ENCODE measurements around the gene ABL1.

The ABL1 gene

GRCh38 chr9:130867556-130867955, 32.5 kb downstream of the ABL1 start:
- DNase-seq (ENCODE audit: low read depth), result no peak
- no peak overlapping the region for H3K4me3 ChIP-seq (ENCODE audit: low read depth, low read length)

GRCh38 chr9:130868230-130868629, 33.2 kb downstream of the ABL1 start:
- DNase-seq (ENCODE audit: low read depth), result no peak
- H3K4me3 ChIP-seq (ENCODE audit: low read depth, low read length), result no peak overlapping the region

- H3K4me3 ChIP-seq (ENCODE audit: low read depth, low read length), result no peak overlapping the region
- DNase-seq (ENCODE audit: low read depth), result no peak
Measured at GRCh38 chr9:130869250-130869649, 34.2 kb downstream of the ABL1 start.

GRCh38 chr9:130870491-130871381, 35.7 kb downstream of the ABL1 start:
- DNase-seq (ENCODE audit: low read depth), result no peak
- no peak overlapping the region for H3K4me3 ChIP-seq (ENCODE audit: low read depth, low read length)

GRCh38 chr9:130871395-130872062, 36.5 kb downstream of the ABL1 start:
- H3K4me3 ChIP-seq (ENCODE audit: low read depth, low read length), result no peak overlapping the region

GRCh38 chr9:130872093-130872492, 37.0 kb downstream of the ABL1 start:
- no peak overlapping the region for H3K4me3 ChIP-seq (ENCODE audit: low read depth, low read length)
- no peak for DNase-seq (ENCODE audit: low read depth)

More at GRCh38 chr9:130871395-130872062, 36.5 kb downstream of the ABL1 start:
- no peak for DNase-seq (ENCODE audit: low read depth)

- no peak overlapping the region for H3K4me3 ChIP-seq (ENCODE audit: low read depth, low read length)
- no peak for DNase-seq (ENCODE audit: low read depth)
Measured at GRCh38 chr9:130872508-130872907, 37.5 kb downstream of the ABL1 start.

- no peak for DNase-seq (ENCODE audit: low read depth)
- no peak overlapping the region for H3K4me3 ChIP-seq (ENCODE audit: low read depth, low read length)
Measured at GRCh38 chr9:130872912-130873503, 38.0 kb downstream of the ABL1 start.

- H3K4me3 ChIP-seq (ENCODE audit: low read depth, low read length), result no peak overlapping the region
- DNase-seq (ENCODE audit: low read depth), result no peak
Measured at GRCh38 chr9:130873966-130874365, 38.9 kb downstream of the ABL1 start.

GRCh38 chr9:130874783-130875182, 39.7 kb downstream of the ABL1 start:
- no peak for DNase-seq (ENCODE audit: low read depth)
- no peak overlapping the region for H3K4me3 ChIP-seq (ENCODE audit: low read depth, low read length)

GRCh38 chr9:130877300-130877699, 42.2 kb downstream of the ABL1 start:
- no peak for DNase-seq (ENCODE audit: low read depth)
- H3K4me3 ChIP-seq (ENCODE audit: low read depth, low read length), result no peak overlapping the region

- no peak for DNase-seq (ENCODE audit: low read depth)
- H3K4me3 ChIP-seq (ENCODE audit: low read depth, low read length), result no peak overlapping the region
Measured at GRCh38 chr9:130878295-130878694, 43.2 kb downstream of the ABL1 start.

GRCh38 chr9:130879863-130880411, 44.9 kb downstream of the ABL1 start:
- H3K4me3 ChIP-seq (ENCODE audit: low read depth, low read length), result no peak overlapping the region
- no peak for DNase-seq (ENCODE audit: low read depth)

GRCh38 chr9:130880599-130881220, 45.7 kb downstream of the ABL1 start:
- no peak overlapping the region for H3K4me3 ChIP-seq (ENCODE audit: low read depth, low read length)
- no peak for DNase-seq (ENCODE audit: low read depth)

- DNase-seq (ENCODE audit: low read depth), result no peak
- H3K4me3 ChIP-seq (ENCODE audit: low read depth, low read length), result no peak overlapping the region
Measured at GRCh38 chr9:130881516-130881915, 46.5 kb downstream of the ABL1 start.

GRCh38 chr9:130882696-130883225, 47.7 kb downstream of the ABL1 start:
- H3K4me3 ChIP-seq (ENCODE audit: low read depth, low read length), result no peak overlapping the region
- no peak for DNase-seq (ENCODE audit: low read depth)

GRCh38 chr9:130883479-130883878, 48.4 kb downstream of the ABL1 start:
- no peak for DNase-seq (ENCODE audit: low read depth)
- no peak overlapping the region for H3K4me3 ChIP-seq (ENCODE audit: low read depth, low read length)

- H3K4me3 ChIP-seq (ENCODE audit: low read depth, low read length), result no peak overlapping the region
- no peak for DNase-seq (ENCODE audit: low read depth)
Measured at GRCh38 chr9:130884111-130884531, 49.1 kb downstream of the ABL1 start.

Data from skeletal muscle cell (primary cell).